GM19324 (cell line): ENCODE measurements around the gene PPP2R2D.

Source experiments
- ATAC-seq: cut with Tn5 transposase; IDR thresholded peaks from one replicate; pipeline ENCODE4 v1.9.1; 2021; ENCODE audit warnings: mild to moderate bottlenecking, moderate library complexity; ENCODE audit not compliant: unreplicated experiment, low FRiP score

The PPP2R2D gene

GRCh38 chr10:131900350-131901152 is at the start of gene PPP2R2D:
Gene PPP2R2D (plus strand): TSS chr10:131901008. CDS start chr10:131901149, 141 bp downstream.
- ATAC-seq: peak; percentile 93

DNA sequence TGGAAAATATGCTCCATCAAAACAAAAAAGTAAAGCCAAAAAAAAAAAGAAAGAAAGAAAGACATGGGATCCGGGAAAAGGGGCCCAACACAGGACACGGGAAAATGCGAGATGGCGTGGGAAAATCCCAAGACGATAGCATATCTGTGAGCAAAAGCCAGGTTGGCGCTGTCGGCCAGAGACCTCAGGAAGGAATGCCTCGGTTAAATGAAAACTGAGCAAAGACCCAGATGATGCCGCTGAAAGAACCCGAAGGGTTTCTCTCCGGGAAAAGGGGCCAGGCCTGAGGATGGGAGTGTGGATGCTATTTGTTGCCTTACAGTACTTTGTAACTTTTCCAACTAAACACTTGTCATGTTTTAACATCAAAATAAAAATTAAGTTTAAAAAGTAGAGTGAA is 49.5 kb upstream of the PPP2R2D start:
- no peak for ATAC-seq

- ATAC-seq: no peak
These were observed 48.5 kb upstream of the PPP2R2D start for GRCh38 chr10:131852176-131852822.

DNA sequence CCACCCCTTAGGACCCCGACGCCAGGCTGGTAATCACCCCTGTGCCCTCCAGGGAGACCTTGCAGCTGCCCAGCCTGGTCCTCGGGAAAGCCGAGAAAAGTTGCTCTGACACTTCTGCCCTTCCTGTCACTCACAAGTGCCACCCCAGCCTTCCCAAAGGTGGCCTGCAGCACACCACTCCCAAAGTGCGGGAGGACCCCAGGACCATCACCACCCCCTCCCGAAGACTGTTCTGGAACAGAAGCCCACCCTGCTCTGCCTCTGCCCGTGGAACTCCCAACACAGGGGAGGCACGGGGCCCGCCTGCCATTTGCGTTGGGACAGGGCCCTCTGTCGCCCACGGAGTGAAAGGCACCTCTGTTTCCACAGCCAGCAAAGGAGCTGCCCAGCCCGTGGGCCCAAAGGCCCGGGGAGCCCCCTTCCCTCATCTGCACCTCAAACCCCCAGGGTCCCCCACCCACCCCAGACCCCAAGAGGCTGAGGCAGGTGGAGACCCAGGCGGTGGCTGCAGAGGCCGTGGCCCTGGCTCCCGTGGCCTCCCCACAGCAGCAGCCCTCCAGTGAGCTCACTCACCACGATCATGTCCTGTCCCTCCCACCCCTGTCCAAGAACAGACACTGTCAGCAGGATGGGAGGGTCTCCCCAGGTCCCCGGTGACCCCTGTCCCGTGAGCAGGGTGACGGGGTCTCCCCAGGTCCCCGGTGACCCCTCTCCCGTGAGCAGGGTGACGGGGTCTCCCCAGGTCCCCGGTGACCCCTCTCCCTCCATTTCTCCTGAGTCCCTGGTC is 47.8 kb upstream of the PPP2R2D start:
- ATAC-seq: no peak

DNA sequence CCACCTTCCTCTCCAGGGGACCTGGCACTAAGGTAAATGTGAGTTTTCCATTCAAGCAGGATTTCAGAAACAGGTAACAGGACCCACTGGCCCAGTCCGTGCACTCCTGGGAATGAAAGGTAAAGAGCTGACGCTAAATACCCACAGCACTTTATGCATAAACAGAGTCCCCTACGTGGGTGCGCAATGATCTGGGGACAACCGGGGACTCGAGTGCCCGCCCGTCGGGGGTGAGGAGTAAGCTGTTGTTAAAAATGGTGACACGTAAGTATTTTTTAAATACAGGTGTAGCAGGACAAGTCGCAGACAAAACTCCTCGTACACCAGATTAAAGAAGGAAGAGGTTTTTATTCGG is 47.2 kb upstream of the PPP2R2D start:
- ATAC-seq: no peak

DNA sequence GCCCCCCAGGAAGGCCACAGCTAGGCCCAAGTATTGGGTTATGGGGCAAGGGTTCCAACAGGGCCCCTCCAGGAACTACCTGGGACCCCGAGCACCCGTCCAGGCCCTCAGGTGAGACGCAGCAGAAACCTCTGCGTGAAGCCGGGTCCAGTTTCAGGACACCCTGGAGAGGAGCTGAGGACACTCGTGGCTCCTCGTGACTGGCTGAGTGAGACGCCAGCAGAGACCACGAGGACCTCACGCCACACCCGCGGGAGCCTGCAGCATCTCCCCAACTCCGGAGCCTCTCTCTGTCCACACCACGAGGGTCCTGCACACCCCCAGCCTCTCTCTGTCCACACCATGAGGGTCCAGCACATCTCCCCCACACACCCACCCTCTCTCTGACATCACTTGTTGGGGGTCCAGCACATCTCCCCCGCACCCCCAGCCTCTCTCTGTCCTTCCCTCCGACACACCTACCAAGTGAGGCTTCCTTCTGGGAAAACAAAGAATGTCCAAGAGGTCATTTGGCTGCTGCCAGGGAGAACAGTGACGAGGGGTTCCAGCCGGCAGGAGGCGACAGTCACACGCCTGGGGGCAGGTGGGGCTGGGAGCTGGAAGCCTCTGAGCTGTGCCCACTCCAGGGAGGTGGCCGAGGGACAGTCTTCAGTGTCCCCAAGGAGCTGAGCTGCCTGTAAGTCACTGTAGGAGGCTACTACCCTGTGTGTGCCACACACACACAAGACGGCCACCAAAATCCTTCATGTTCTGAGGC is 46.1 kb upstream of the PPP2R2D start:
- ATAC-seq: no peak

GRCh38 chr10:131855461-131856401 is 45.1 kb upstream of the PPP2R2D start:
- no peak for ATAC-seq

- ATAC-seq: no peak
These were observed 44.2 kb upstream of the PPP2R2D start for GRCh38 chr10:131856441-131857094.

DNA sequence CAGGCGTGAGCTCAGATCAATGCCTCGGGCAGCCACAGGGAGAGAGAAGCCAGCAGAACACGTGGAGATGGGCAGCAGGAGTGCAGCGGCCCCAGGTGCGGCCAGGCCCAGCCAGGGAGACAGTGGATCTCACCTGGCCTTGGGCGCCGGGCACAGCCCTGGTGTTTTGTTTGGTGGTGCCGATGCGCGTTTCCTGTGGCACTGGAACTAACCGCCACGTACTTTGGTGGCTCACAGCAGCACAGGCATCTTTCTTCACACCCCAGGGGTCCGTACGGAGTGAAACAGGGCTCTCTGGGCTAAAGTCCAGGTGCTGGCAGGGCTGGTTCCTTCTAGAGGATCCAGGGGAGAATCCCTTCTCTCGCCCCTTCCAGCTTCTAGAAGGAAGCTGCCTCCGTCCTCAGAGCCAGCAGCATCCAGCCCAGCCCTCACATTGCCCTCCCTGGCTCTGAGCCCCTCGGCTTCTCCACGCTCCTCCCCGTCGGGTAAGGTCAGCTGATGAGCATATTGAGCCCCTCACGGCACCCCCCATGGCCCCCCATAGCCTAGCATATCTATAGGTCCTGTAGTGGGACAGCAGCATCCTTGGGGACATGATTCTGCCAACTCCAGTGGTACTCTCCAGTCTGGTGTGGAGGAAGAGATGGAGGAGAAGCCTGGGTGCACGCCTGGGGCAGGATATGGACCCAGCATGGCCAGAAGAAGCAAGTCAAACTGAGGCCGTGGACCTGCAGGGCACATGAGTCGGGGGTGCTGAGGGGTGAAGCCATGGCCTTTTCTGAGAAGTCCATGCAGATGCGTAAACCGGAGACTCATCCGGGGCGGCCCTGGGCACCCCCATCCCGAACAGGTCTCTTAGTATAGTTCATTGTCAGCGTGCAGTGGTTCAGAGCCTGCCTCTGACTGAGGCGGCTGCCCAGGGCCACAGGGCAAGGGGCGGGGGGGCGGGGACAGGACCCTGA is 43.4 kb upstream of the PPP2R2D start:
- no peak for ATAC-seq

DNA sequence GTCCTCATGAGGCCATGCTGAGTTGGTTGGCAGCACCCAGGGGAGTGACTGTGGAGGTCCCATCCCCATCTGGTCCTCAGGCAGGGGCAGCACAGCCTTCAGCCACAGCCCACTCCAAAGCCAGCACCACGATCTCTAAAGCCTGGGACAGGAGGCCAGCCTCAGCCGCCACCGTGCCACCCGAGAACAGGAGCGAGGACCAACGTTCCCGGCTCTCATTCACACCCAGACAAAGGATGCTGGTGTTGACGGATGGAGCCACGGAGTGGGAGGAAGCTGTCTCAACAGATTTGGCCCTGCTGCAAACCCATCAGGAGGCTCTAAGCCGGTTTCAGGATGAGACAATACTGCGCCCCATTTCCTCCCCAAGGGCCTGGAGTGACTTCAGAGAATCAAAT is 42.7 kb upstream of the PPP2R2D start:
- ATAC-seq: no peak

- ATAC-seq: no peak
These were observed 42.0 kb upstream of the PPP2R2D start for GRCh38 chr10:131858583-131859340.

DNA sequence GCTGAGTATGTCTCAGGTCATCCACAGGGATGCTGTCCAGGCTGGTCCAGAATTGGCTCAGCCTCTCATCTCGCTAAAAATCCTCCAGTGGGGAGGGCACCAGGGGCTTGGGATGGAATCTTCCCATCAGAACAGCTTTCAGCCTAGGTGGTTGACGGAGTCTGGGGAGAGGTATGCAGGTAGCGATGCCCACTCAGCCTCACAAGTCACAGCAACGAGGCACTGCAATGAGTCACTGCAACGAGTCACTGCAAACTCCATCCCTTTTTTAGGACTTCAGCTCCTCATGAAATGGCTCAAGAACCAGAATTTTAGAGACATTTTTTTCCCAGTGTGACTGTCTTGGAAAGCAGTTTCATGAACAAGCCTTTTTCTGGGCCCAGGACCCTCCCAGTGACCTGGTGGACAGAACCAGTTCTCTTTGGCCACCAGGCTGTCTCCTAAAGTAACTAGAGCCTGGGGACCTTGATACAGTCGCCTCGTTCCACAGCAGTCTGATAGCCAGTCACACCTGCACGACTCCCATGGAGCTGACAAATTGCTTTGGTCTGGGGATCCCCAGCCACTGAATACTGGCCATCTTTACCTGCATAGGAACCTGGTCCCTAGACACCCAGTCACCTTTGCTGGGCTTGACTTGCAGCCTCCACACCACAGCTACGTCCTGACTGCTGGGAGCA is 41.3 kb upstream of the PPP2R2D start:
- no peak for ATAC-seq

GRCh38 chr10:131860311-131860710 is 40.5 kb upstream of the PPP2R2D start:
- ATAC-seq: no peak

DNA sequence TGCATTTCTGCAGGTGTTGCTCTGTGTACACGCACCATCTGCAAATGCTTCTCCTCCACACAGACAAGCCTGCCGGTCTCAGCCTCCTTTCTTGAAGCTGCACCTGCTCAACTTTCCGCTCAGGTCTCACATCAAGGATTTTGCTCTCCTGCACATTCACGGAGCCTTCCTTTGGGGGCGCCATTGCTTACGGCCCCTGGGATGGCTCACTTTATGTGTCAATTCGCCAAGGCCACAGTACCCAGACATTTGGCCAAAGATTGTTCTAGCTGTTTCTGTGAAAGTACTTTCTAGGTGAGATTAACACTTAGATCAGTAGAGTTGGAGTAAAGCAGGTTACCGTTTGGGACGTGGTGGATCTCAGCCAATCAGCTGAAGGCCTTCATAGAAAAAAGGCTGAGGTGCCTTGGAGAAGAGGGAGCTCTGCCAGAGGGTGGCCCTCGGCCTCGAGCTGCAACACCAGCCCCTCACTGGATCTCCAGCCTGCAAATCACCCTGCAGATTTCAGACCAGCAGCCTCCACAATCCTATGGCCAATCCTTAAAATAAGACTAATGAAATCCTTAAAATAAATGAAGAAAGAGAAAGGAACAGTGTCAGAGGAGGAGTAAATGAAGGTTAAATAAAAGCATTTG is 39.9 kb upstream of the PPP2R2D start:
- ATAC-seq: no peak

DNA sequence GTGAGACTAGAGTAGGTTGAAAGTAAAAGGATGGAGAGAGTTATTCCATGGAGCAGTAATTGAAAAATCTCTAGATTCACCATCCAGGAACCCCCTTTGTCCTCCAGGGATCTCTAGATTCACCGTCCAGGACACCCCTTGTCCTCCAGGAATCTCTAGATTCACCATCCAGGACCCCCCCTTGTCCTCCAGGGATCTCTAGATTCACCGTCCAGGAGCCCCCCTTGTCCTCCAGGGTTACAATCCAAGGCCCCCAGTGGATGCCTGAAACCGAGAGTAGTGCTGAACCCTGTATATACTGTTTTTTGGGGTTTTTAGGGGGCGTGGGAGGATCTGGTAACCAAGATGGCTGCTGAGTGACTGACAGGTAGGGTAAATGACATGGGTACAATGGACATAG is 38.3 kb upstream of the PPP2R2D start:
- no peak for ATAC-seq

- ATAC-seq: no peak
These were observed 35.4 kb upstream of the PPP2R2D start for GRCh38 chr10:131865223-131865917.
